GM23338 (cell line): ENCODE results near the gene PTPRJ. TPM values are rescaled to one million over a fixed set of nuclear protein-coding genes. Genes with fewer than 3 reads are reported as not detected.

ENCODE experiments used
- JUNB ChIP-seq: IDR thresholded peaks from one replicate; pipeline ENCODE4 v1.6.1; 2016; ENCODE audit warnings: antibody characterized with exemption; ENCODE audit not compliant: unreplicated experiment
- NANOG ChIP-seq: IDR thresholded peaks from 2 replicates; pipeline ENCODE4 v1.6.1; 2016; ENCODE audit warnings: antibody characterized with exemption, borderline replicate concordance
- POLR2AphosphoS5 ChIP-seq: IDR thresholded peaks from 2 replicates; pipeline ENCODE4 v1.6.1; 2016; ENCODE audit warnings: antibody characterized with exemption, low read depth
- STAT1 ChIP-seq: IDR thresholded peaks from one replicate; pipeline ENCODE4 v1.6.1; 2016; ENCODE audit warnings: antibody characterized with exemption; ENCODE audit not compliant: unreplicated experiment
- polyA plus RNA-seq: library from polyadenylated mRNA; unstranded; fragments of >200 nt; fragmentation: Nextera tagmentation; extraction: Ambion mirVana; gene quantifications from 2 replicates; pipeline ENCODE4 v1.2.1, GENCODE V29; 2016
- total RNA-seq: library from RNA; depleted of rRNA; stranded (reverse); fragments of >200 nt; shearing (Covaris generic); gene quantifications from 2 replicates; pipeline ENCODE4 v1.2.3, GENCODE V29; 2014
- TF ChIP-seq, protein P1 (sequence below): fragments of 250-450 bp; sonication (Bioruptor Pico); IDR thresholded peaks from 2 replicates; pipeline ENCODE4 v1.5.0; 2020; ENCODE audit warnings: mild to moderate bottlenecking, moderate library complexity
- TF ChIP-seq, protein P2 (sequence below): IDR thresholded peaks from 2 replicates; pipeline ENCODE4 v1.6.1; 2016; ENCODE audit warnings: antibody characterized with exemption
- TF ChIP-seq, protein P3 (sequence below), 2 experiments: fragments of 200-600 bp in 1 of 2; sonication (generic) in 1 of 2; conservative IDR thresholded peaks; 2 replicates each; pipeline versions ENCODE4 v1.5.1 to v1.6.1; 2016 to 2017; ENCODE audit warnings: antibody characterized with exemption in 2 of 2, low read depth in 2 of 2, mild to moderate bottlenecking in 2 of 2, moderate library complexity in 1 of 2

Gene PTPRJ
- total and polyA plus RNA-seq, 2 experiments from 2014 or later = 4.2 to 16.0 TPM

DNA sequence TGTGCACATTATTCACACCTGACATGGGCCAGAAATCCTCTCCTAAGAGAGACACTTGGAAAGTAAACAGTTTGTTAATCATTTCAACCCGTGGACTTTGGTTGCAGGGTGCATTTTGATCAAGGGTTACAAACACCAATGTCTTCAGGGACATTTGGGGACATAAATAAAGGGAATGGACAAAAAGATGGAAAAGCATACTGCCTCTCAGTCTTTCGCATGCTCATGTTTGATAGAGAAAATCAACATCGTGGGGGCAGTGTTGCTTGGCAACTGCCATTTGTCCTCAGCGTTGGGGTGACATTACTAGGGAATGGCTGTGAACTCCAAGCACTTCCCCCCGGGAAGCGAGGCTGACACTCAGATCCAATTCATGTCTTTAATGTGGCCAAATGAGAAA lies 121.6 kb downstream of the PTPRJ start (continued):
- TF ChIP-seq, protein P1, sequence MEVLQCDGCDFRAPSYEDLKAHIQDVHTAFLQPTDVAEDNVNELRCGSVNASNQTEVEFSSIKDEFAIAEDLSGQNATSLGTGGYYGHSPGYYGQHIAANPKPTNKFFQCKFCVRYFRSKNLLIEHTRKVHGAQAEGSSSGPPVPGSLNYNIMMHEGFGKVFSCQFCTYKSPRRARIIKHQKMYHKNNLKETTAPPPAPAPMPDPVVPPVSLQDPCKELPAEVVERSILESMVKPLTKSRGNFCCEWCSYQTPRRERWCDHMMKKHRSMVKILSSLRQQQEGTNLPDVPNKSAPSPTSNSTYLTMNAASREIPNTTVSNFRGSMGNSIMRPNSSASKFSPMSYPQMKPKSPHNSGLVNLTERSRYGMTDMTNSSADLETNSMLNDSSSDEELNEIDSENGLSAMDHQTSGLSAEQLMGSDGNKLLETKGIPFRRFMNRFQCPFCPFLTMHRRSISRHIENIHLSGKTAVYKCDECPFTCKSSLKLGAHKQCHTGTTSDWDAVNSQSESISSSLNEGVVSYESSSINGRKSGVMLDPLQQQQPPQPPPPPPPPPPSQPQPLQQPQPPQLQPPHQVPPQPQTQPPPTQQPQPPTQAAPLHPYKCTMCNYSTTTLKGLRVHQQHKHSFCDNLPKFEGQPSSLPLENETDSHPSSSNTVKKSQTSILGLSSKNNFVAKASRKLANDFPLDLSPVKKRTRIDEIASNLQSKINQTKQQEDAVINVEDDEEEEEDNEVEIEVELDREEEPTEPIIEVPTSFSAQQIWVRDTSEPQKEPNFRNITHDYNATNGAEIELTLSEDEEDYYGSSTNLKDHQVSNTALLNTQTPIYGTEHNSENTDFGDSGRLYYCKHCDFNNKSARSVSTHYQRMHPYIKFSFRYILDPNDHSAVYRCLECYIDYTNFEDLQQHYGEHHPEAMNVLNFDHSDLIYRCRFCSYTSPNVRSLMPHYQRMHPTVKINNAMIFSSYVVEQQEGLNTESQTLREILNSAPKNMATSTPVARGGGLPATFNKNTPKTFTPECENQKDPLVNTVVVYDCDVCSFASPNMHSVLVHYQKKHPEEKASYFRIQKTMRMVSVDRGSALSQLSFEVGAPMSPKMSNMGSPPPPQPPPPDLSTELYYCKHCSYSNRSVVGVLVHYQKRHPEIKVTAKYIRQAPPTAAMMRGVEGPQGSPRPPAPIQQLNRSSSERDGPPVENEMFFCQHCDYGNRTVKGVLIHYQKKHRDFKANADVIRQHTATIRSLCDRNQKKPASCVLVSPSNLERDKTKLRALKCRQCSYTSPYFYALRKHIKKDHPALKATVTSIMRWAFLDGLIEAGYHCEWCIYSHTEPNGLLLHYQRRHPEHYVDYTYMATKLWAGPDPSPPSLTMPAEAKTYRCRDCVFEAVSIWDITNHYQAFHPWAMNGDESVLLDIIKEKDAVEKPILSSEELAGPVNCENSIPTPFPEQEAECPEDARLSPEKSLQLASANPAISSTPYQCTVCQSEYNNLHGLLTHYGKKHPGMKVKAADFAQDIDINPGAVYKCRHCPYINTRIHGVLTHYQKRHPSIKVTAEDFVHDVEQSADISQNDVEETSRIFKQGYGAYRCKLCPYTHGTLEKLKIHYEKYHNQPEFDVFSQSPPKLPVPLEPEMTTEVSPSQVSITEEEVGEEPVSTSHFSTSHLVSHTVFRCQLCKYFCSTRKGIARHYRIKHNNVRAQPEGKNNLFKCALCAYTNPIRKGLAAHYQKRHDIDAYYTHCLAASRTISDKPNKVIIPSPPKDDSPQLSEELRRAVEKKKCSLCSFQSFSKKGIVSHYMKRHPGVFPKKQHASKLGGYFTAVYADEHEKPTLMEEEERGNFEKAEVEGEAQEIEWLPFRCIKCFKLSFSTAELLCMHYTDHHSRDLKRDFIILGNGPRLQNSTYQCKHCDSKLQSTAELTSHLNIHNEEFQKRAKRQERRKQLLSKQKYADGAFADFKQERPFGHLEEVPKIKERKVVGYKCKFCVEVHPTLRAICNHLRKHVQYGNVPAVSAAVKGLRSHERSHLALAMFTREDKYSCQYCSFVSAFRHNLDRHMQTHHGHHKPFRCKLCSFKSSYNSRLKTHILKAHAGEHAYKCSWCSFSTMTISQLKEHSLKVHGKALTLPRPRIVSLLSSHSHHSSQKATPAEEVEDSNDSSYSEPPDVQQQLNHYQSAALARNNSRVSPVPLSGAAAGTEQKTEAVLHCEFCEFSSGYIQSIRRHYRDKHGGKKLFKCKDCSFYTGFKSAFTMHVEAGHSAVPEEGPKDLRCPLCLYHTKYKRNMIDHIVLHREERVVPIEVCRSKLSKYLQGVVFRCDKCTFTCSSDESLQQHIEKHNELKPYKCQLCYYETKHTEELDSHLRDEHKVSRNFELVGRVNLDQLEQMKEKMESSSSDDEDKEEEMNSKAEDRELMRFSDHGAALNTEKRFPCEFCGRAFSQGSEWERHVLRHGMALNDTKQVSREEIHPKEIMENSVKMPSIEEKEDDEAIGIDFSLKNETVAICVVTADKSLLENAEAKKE (CRISPR knock-in tag) = no peak
- TF ChIP-seq JUNB = no peak
- TF ChIP-seq, protein P2, sequence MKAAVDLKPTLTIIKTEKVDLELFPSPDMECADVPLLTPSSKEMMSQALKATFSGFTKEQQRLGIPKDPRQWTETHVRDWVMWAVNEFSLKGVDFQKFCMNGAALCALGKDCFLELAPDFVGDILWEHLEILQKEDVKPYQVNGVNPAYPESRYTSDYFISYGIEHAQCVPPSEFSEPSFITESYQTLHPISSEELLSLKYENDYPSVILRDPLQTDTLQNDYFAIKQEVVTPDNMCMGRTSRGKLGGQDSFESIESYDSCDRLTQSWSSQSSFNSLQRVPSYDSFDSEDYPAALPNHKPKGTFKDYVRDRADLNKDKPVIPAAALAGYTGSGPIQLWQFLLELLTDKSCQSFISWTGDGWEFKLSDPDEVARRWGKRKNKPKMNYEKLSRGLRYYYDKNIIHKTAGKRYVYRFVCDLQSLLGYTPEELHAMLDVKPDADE = no peak
- TF ChIP-seq STAT1 = no peak
- no peak for TF ChIP-seq POLR2AphosphoS5
- TF ChIP-seq NANOG = no peak
- TF ChIP-seq, protein P3, sequence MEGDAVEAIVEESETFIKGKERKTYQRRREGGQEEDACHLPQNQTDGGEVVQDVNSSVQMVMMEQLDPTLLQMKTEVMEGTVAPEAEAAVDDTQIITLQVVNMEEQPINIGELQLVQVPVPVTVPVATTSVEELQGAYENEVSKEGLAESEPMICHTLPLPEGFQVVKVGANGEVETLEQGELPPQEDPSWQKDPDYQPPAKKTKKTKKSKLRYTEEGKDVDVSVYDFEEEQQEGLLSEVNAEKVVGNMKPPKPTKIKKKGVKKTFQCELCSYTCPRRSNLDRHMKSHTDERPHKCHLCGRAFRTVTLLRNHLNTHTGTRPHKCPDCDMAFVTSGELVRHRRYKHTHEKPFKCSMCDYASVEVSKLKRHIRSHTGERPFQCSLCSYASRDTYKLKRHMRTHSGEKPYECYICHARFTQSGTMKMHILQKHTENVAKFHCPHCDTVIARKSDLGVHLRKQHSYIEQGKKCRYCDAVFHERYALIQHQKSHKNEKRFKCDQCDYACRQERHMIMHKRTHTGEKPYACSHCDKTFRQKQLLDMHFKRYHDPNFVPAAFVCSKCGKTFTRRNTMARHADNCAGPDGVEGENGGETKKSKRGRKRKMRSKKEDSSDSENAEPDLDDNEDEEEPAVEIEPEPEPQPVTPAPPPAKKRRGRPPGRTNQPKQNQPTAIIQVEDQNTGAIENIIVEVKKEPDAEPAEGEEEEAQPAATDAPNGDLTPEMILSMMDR (conservative IDR thresholded peaks at IDR 0.05; ENCODE audit: low read depth in 2 of 2) = no peak
